ENCODE results near the gene ANXA1.

ANXA1 gene

DNA sequence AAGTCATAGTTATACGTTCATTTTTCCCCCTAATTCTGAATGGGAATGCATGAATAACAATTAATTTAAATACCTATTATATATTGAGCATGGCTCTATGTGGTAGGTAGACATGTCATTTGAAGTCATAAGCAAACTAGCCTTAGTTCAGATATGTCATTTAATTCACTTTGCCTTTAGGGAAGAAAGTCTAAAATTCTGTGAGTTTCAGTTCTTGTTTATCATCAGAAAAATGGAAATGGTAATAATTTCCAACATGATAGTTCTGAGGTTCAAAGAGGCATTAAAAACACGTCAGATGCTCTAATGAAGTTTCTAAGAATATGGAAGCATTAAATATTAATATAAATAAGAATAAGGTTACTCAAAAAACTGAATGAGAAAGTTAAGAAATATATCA is 13.1 kb upstream of the ANXA1 start:
- DNase-seq (ENCODE audit: low read depth), result no peak

DNA sequence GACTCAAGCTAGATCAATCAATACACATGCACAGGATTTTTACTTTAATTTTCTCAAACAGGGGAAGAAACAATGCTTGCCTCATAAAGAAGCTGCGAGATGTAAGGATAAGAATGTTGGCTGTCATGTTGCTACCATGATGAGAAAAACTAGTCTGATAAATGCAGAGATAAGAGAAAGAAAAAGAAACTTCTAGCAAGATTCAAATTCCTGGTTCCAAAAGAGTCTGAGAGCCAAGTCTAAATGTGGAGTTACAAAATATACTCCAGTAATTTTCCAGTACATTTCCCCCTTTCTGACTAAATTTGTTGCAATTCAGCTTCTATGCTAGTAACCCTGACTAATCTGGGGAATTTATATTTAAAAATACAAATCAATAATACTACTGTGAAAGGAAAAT is 10.4 kb upstream of the ANXA1 start:
- no peak for DNase-seq (ENCODE audit: low read depth)

DNA sequence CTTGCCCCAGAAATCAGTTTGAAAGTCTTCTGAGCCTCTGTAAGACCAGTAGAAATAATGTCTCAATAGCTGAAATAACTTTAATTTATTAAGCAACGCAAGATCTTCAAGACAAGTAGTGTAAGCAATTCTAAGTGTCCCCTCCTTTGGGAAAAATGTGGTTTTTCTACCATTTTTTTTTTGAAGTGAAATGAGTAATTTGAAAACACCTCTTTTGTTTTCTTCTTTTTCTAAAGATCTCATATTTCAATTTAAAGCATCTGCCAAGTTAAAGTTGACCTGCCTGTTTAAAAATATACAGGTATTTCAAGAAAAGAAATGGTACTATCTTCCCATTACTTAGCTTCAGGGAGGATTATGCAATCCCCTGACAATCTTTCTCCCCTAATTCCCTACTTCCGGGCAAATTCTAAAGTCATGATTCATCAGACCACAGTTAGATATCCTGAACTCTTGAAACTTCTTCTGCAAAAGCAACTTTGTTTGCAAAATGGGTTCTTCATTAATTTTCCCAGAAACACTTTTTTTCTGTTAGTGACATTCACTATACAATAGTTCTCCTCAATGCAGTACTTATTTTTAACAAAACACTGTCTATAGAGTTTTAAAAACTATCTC is 7.8 kb upstream of the ANXA1 start:
- no peak for DNase-seq (ENCODE audit: low read depth)

GRCh38 chr9:73146111-73146815 is 5.4 kb upstream of the ANXA1 start:
- no peak for DNase-seq (ENCODE audit: low read depth)

GRCh38 chr9:73148447-73148937 is 3.2 kb upstream of the ANXA1 start:
- no peak for DNase-seq (ENCODE audit: low read depth)

DNA sequence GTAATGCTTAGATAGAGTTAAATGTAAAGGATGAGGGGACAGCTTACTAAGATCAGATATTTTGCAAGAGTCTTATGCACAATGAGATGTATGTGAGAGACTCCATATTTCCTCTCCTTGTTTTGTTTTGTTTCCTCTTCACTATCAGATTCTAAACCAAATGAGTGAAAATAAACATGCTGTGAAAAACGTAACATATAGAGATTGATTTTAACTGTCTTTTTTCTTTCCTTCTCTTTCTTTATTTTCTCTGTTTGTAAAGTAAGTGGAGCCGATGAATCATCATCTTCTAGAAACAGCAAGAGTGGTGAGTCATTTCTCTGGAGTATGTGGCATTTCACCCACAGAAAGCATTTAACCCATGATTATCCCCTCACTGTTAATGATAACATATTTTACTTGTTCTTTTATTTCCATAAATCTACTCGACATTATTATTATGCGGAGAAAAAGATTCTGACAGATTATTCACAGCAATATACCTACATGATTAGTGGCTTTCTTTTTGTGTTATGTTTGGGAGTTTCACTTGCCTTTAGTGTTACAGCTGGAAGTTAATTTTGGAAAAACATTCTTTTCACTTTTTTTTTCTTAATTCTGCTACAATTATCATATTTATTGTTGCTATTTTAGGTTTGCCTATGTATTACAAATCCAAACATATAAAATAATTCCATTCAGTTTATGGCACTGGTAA is 2.1 kb upstream of the ANXA1 start:
- peak; percentile 86 for DNase-seq (ENCODE audit: low read depth)

DNA sequence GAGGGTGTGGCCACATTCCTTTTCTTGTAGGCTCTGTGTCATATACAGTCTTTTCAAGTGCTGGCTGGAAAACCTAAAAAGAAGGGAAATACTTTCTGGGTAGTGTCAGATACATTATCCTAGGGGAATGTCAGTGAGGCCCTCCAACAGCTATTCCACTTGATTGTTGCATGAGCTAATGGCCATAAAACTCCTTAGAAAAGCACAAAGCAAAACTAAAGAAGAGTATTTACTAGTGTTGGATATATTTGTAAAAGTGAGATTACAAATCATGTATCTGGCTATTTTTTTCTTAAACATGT is 829 bp downstream of the ANXA1 start:
- DNase-seq (ENCODE audit: low read depth), result no peak

GRCh38 chr9:73152953-73153352 is 1.3 kb downstream of the ANXA1 start:
- no peak for DNase-seq (ENCODE audit: low read depth)

DNA sequence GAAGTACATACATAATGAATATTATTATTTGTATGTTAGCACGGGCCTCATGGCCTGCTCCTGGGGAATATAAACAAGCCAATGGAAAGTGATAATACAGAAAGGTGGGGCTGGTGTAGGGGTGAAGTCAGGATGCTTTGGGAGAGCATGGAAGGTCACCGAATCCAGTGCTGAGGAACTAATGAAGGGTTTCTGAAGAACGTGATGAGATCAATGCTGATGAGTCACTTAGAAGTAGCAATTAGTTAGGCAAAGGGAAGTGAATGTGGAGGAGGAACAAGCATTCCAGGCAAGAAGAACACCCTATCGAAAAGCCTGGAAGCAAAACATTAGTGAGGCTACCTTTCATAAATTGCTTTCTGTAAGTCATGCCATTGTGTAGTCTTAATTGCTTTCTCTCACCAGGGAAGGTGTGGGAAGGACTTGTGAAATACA is 2.1 kb downstream of the ANXA1 start:
- no peak for DNase-seq (ENCODE audit: low read depth)

- DNase-seq (ENCODE audit: low read depth), result no peak
These were observed 2.6 kb downstream of the ANXA1 start for GRCh38 chr9:73154271-73154670.

DNA sequence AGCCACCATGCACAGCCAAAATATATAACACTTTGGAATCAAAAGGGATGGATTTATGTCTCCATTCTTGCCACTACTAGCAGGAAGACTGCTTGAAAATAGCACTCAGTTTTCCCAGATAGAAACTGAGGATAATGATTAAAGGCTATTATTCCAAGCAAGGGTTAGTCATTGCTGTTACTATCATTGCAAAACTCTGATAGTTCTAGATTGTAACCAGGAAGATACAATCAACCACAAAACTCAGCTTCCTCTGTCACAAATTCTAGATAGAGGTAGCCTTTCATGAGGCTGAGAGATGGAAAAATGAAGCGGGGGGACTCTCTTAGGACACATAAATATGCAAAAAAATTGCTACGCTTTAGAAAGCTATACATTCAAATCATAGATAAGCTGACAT is 3.1 kb downstream of the ANXA1 start:
- DNase-seq (ENCODE audit: low read depth), result no peak

DNA sequence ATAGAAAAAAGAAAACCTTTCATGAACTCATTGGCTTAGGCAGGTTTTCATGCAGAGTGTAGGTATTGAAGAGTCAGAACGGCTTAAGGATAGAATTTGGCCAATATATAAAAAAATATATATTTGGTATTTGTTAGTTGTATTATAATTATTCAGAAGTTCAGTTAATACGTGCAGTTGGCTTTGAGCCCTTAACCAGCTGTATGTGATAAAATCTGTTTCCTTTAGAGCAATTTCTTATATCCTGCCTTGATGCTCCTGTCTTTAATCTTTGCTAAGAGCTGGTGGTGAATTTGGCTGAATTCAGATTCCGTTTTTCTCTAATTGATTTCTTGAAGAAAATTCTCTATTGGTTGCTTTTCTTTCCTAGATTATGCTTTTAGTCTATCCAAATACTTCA is 3.7 kb downstream of the ANXA1 start:
- no peak for DNase-seq (ENCODE audit: low read depth)

DNA sequence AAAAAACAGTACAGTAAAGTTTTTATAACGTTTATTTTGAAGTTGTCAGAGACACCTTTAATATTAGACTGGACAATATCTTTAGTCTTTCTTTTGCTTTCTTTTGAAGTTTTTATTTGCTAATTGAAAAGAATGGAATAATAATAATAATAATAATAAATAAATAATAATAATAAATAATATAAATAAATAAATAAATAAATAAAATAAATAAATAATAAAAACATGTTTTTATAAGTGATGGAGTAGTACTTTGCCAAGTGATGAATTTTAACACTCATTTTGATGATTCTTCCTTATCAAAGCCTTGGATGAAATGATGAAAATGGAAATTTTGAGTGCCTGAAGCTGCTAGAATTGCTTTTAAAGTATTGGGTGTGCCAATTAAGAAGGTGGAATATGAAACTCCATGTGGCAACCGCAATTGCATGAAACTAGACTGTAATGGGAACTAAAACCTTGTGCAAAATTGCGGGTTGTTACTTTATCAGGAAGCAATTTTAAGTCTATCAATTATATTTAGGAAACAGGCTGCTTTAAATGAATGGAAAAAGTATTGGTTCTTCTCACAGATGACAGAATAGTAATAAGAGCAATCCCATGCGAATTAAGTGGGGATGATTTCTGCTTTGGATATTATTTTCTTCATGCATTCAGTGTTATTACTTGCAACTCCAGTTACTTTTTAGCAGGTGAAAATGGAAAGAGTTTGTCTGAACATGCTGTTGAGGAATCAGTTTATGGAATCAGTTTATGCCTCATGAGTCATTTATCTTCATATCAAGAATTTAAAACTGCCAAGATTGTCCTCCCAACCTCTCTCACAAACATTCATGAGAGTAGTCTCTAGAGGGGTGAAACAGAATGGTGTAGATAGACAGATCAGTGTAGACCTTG is 4.6 kb downstream of the ANXA1 start:
- no peak for DNase-seq (ENCODE audit: low read depth)

DNA sequence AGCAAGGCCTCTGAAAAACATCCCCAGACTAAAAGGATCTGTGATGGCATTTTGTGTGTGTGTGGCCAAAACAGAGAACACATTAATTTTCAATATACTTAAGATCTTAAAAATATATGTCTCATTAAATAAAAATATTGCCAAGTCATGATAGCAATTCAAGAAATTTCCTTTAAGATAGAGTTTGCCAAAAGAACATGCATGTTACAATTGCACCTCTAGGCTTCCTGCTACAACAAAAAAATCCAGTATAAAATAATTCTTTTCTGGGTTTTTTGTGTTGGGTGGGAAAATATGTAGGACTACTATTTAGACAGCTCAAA is 5.2 kb downstream of the ANXA1 start:
- no peak for DNase-seq (ENCODE audit: low read depth)

DNA sequence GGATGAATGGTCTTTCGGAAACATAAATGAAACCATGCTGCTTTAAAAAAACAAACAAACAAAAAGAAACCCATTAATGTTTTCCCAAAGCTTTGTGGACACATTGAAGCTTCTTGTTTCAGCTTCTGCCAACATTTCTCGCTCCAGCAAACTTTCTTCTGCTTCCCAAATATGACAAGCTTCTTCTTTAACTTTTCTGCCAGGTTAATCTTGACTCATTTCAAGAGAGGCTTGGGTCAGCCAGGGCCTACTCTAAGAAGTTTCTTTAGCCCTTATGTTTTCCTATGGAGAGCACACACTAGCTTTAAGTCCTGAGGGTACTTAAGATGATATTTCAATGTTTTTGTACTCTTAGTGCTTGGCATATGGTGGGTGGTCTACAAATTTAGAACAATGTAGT is 6.1 kb downstream of the ANXA1 start:
- DNase-seq (ENCODE audit: low read depth), result no peak

GRCh38 chr9:73158723-73159122 is 7.1 kb downstream of the ANXA1 start:
- no peak for DNase-seq (ENCODE audit: low read depth)

DNA sequence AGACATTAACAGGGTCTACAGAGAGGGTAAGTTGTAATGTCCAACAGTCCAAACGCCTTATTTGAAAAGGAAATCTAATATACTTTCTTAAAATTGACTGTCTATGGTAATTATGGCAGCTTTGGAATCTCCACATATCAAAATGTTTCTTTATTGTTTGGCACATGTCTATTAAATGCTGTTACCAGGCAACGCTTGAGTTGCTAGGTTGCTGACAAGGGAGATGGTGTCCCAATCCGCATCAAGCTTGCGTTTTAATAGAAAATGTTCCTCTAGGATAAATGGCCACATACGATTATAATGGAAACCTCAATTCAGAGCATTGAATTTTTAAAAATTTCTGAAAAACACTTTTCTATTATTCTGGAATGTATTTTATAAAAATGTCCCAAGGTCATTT is 9.2 kb downstream of the ANXA1 start:
- no peak for DNase-seq (ENCODE audit: low read depth)

DNA sequence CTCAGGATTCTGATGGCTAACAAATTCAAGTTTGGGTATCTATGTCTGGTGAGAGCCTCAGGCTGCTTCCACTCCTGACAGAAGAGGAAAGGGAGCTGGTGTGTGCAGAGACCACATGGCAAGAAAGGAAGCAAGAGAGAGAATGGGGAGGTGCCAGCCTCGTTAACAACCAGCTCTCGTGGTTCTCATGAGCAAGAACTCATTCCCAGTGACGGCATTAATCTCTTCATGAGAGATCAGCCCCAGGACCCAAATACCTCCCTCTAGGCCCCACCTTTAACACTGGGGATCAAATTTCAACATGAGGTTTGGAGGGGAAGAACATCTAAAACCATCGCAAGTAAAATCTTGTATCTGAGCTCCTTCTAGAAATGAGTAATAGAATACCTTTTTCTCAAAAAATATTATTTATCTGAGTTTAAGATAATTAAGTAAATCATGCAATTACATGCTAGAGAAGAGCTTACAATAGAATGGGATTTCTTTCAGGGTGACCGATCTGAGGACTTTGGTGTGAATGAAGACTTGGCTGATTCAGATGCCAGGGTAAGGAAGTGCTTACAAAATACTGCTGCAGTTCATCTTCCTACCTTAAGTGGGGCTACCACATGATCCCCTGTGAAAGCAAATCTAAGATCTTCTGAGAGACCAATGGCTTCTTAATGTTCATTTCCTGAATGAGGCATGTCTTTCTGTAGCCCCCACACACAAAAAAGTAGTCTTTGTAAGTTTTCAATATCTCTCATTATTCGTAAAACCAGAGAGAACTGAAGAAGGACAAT is 11.5 kb downstream of the ANXA1 start:
- no peak for DNase-seq (ENCODE audit: low read depth)

DNA sequence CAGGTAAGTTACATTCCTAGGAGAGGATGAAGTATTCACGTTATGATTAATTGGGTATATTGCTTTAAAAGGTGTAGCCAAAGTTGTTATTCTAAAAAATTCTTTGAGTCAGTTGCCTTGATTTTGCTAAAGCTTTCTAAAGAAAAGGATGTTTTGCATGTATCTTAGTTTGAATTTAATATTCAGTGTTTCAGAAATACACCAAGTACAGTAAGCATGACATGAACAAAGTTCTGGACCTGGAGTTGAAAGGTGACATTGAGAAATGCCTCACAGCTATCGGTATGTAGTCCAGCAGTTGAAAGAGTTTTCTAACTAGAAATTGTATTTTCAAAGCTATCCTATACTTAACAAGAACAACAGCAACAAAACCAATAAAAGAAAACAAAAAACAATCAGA is 14.2 kb downstream of the ANXA1 start:
- no peak for DNase-seq (ENCODE audit: low read depth)

DNA sequence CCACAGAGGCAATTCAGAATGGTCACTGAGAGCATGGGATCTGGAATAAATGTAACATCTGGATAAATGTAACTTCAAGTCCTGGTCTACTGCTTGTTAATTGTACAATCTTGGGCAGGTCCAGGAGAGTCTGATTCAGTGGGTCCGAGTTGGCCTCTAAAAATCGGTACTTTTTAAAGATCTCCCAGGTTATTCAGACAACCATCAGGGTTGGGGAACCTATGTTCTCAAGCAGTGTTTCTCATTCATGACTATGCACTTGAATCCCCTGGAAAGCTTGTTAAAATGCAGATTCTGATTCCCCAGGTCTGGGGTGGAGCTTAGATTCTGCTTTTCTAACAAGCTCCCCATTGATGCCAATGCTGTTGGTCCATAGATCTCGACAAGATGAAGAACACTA is 14.8 kb downstream of the ANXA1 start:
- DNase-seq (ENCODE audit: low read depth), result no peak

DNA sequence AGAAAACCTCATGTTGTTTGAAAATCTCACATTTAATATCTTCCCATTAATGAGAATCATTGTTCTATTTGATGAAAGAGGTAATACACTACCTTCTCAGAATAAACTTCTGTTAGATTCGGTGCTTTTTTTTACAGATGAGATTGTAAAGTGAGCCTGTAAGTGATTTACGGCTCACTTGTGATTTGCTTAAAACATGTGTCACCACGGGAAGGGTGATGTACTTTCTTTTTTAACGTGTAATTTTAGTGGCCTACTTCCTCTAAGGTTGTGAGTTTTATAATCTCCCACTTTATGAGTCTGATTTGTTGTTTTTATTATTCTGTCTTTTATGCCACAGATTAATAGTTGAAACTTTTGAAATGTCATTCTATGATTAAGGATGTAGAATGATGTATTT is 15.9 kb downstream of the ANXA1 start:
- no peak for DNase-seq (ENCODE audit: low read depth)
